ENCODE measurements around the gene CHMP3.

CHMP3 gene

GRCh38 chr2:86461042-86461743 is 102.0 kb downstream of the CHMP3 start:
- no peak for DNase-seq

- DNase-seq: no peak
Measured at GRCh38 chr2:86455181-86455580, 108.1 kb downstream of the CHMP3 start.

- no peak for DNase-seq
Measured at GRCh38 chr2:86454238-86454637, 109.0 kb downstream of the CHMP3 start.

GRCh38 chr2:86453836-86454235 is 109.4 kb downstream of the CHMP3 start:
- no peak for DNase-seq

Data from activated T-cell treated with anti-CD3 and anti-CD28 coated beads for 4 hours (primary cell).